PFSK-1 (cell line): ENCODE data around the gene NAALADL2. TPM values are rescaled to one million over a fixed set of nuclear protein-coding genes. Genes with fewer than 3 reads are reported as not detected.

Source experiments
- FOXP2 ChIP-seq: optimal IDR thresholded peaks from 2 replicates; pipeline ENCODE3; 2011; ENCODE audit warnings: borderline replicate concordance, control low read depth, inconsistent platforms; ENCODE audit not compliant: insufficient read depth; ENCODE audit errors: extremely low read length, extremely low read depth
- POLR2AphosphoS5 ChIP-seq: IDR thresholded peaks from 2 replicates; pipeline ENCODE4 v1.6.1; 2012; ENCODE audit warnings: low read depth, mild to moderate bottlenecking, control low read depth, low read length, moderate library complexity
- SIN3A ChIP-seq: IDR thresholded peaks from 2 replicates; pipeline ENCODE4 v1.6.1; 2012; ENCODE audit warnings: mild to moderate bottlenecking, low read length, moderate library complexity, borderline replicate concordance; ENCODE audit not compliant: insufficient read depth
- TAF1 ChIP-seq: IDR thresholded peaks from 2 replicates; pipeline ENCODE4 v1.6.1; 2012; ENCODE audit warnings: low read length, control low read depth, borderline replicate concordance; ENCODE audit not compliant: insufficient read depth
- polyA plus RNA-seq: library from polyadenylated mRNA; unstranded; fragments of >200 nt; gene quantifications from one replicate; pipeline ENCODE4 v1.2.1, GENCODE V29; 2012; ENCODE audit warnings: low read depth, missing spikeins; ENCODE audit not compliant: insufficient read length
- TF ChIP-seq, protein P1 (sequence below), 2 experiments: IDR thresholded peaks; 2 replicates each; pipeline versions ENCODE4 v1.6.1 to v1.8.0; 2011 to 2012; ENCODE audit warnings: low read depth in 2 of 2, low read length in 2 of 2, control low read depth in 1 of 2, inconsistent platforms in 1 of 2, mild to moderate bottlenecking in 1 of 2, moderate library complexity in 1 of 2; ENCODE audit not compliant: insufficient read depth in 1 of 2

NAALADL2 gene
- polyA plus RNA-seq = 0.14 TPM

DNA sequence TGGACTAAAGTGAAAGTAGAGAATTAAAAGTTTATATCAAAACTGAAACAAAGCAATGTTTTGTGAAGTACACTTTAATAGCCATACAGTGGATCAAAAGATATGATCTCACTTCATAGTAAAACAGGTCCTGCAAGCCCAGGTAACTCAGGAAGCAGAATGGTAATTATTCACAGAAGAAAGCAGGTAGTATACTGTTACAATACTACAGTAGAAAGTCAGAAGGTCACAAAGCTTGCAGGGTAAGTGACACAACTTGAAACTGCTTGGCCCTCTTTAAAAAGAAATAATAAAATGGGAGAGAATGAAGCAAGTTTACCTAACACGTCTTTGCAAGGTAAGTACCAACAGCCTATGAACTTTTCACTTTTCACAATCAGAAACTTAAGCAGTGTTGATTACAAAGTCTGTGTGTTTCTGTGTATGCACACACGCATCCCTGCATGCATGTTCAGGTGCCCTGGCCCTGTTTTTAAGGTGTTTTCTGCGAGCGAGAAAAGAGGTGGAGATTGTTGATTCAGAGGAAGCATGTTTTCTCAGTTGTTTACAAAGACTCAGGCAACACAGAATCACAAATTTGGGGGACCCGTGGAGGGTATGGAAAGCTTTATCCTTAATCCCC is at the start of gene NAALADL2:
NAALADL2 (plus strand) TSS at position 221 of the 622 bp plus-strand sequence.
- TF ChIP-seq SIN3A (no peak), POLR2AphosphoS5 (no peak), TAF1 (no peak)
- TF ChIP-seq, protein P1, sequence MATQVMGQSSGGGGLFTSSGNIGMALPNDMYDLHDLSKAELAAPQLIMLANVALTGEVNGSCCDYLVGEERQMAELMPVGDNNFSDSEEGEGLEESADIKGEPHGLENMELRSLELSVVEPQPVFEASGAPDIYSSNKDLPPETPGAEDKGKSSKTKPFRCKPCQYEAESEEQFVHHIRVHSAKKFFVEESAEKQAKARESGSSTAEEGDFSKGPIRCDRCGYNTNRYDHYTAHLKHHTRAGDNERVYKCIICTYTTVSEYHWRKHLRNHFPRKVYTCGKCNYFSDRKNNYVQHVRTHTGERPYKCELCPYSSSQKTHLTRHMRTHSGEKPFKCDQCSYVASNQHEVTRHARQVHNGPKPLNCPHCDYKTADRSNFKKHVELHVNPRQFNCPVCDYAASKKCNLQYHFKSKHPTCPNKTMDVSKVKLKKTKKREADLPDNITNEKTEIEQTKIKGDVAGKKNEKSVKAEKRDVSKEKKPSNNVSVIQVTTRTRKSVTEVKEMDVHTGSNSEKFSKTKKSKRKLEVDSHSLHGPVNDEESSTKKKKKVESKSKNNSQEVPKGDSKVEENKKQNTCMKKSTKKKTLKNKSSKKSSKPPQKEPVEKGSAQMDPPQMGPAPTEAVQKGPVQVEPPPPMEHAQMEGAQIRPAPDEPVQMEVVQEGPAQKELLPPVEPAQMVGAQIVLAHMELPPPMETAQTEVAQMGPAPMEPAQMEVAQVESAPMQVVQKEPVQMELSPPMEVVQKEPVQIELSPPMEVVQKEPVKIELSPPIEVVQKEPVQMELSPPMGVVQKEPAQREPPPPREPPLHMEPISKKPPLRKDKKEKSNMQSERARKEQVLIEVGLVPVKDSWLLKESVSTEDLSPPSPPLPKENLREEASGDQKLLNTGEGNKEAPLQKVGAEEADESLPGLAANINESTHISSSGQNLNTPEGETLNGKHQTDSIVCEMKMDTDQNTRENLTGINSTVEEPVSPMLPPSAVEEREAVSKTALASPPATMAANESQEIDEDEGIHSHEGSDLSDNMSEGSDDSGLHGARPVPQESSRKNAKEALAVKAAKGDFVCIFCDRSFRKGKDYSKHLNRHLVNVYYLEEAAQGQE (IDR thresholded peaks at IDR 0.05; ENCODE audit: insufficient read depth in 1 of 2, low read depth in 2 of 2, low read length in 2 of 2) = no peak

DNA sequence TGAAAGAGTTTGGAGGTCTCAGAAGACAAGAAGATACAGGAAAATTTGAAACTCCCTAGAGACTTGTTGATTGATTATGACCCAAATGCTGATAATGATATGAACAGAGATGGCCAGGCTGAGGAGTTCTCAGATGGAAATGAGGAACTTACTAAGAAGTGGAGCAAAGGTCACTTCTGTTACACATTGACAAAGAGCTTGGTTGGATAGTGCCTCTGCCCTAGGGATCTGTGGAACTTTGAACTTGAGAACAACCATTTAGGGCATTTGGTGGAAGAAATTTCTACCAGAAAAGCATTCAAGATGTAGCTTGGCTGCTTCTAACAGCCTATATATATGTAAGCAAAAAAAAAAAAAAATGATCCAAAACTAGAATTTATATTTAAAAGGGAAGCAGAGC is 48.9 kb upstream of the NAALADL2 start:
- TF ChIP-seq, protein P1 (IDR thresholded peaks at IDR 0.05; ENCODE audit: insufficient read depth in 1 of 2, low read depth in 2 of 2, low read length in 2 of 2) = no peak
- no peak for TF ChIP-seq SIN3A
- no peak for TF ChIP-seq TAF1
- no peak for TF ChIP-seq FOXP2
- TF ChIP-seq POLR2AphosphoS5 = no peak

DNA sequence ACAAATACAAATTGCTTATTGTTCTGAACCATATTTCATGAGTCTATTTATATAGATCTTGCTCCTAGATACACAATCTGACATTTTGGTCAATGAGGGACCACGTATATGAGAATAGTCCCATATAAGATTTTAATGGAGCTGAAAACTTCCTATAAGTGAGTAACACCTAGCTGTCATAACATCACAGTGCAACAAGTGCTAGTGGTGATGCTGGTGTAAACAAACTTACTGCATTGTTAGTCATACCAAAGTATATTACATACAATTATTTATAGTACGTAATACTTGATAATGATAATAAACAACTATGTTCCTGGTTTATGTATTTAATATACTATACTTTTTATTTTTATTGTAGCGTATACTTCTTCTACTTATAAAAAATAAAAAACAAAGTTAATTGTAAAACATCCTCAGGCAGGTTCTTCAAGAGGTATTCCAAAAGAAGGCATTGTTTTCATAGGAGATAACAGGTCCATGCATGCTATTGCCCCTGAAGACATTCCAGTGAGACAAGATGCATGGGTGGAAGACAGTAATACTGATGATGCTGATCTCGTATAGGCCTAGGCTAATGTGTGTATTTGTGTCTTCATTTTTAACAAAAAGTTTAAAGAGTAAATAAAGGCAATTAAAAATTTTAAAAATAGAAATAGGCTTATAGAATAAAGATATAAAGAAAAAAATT is 46.8 kb upstream of the NAALADL2 start:
- TF ChIP-seq TAF1 (no peak), POLR2AphosphoS5 (no peak), FOXP2 (no peak), SIN3A (no peak)
- TF ChIP-seq, protein P1 (IDR thresholded peaks at IDR 0.05; ENCODE audit: insufficient read depth in 1 of 2, low read depth in 2 of 2, low read length in 2 of 2) = no peak

DNA sequence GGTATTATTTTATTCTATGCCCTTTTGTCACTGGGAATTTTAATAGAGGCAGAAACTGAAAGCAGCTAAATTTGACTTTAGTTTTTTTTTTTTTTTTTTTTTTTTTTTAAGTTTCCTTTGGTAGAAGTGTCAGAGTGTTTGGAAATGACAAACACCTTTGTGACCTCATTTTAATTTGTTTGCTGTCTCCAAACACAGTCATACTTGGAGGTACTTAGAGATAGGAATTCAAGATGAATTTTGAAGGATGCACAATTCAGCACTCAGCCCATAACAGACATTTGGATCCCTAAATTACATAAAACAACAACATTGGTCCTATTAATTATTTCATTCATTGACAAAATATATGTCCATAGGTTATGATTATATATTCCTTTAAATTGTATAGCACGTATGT is 43.4 kb upstream of the NAALADL2 start:
- no peak for TF ChIP-seq POLR2AphosphoS5
- no peak for TF ChIP-seq SIN3A
- no peak for TF ChIP-seq TAF1
- TF ChIP-seq, protein P1 (IDR thresholded peaks at IDR 0.05; ENCODE audit: insufficient read depth in 1 of 2, low read depth in 2 of 2, low read length in 2 of 2) = no peak
- TF ChIP-seq FOXP2 = no peak
